DOHH2 (cell line): ENCODE data around the gene SWT1.

Source experiments
- H3F3A ChIP-seq: fragments of 200-600 bp; sonication (generic), shearing (Covaris generic); 2 replicates; pipeline ENCODE4 v1.6.0; 2016; ENCODE audit warnings: antibody characterized with exemption, mild to moderate bottlenecking; ENCODE audit not compliant: control insufficient read depth, insufficient read depth
- H3K27ac ChIP-seq: fragments of 200-600 bp; sonication (generic); 2 replicates; pipeline ENCODE4 v1.5.1; 2014; ENCODE audit warnings: low read depth, mild to moderate bottlenecking, low read length, moderate library complexity
- H3K27me3 ChIP-seq: fragments of 200-600 bp; sonication (generic); 2 replicates; pipeline ENCODE4 v1.6.1; 2014; ENCODE audit warnings: mild to moderate bottlenecking, low read length, mixed read lengths; ENCODE audit not compliant: control insufficient read depth
- H3K36me3 ChIP-seq: fragments of 200-600 bp; sonication (generic); 2 replicates; pipeline ENCODE4 v1.6.1; 2014; ENCODE audit warnings: mild to moderate bottlenecking, low read length, moderate library complexity, mixed read lengths; ENCODE audit not compliant: control insufficient read depth
- H3K4me1 ChIP-seq: fragments of 200-600 bp; sonication (generic); 2 replicates; pipeline ENCODE4 v1.6.1; 2014; ENCODE audit warnings: mild to moderate bottlenecking, low read length, mixed read lengths; ENCODE audit not compliant: control insufficient read depth
- H3K4me2 ChIP-seq: fragments of 200-600 bp; sonication (generic); 2 replicates; pipeline ENCODE4 v1.6.0; 2014; ENCODE audit warnings: mild to moderate bottlenecking, low read length, moderate library complexity
- H3K4me3 ChIP-seq: fragments of 200-600 bp; sonication (generic); 2 replicates; pipeline ENCODE4 v1.5.1; 2014; ENCODE audit warnings: mild to moderate bottlenecking, low read length, mixed read lengths
- H3K79me2 ChIP-seq: fragments of 200-600 bp; sonication (generic); 2 replicates; pipeline ENCODE4 v1.6.1; 2014; ENCODE audit warnings: mild to moderate bottlenecking, low read length, mixed read lengths; ENCODE audit not compliant: control insufficient read depth
- H3K9me2 ChIP-seq: fragments of 200-600 bp; sonication (generic); replicated peaks from 2 replicates; pipeline ENCODE4 v1.6.1; 2014; ENCODE audit warnings: mild to moderate bottlenecking, low read length, mixed read lengths; ENCODE audit not compliant: control insufficient read depth
- H3K9me3 ChIP-seq: fragments of 200-600 bp; sonication (generic); 2 replicates; pipeline ENCODE4 v1.6.1; 2014; ENCODE audit warnings: antibody characterized with exemption, low read length, mixed read lengths; ENCODE audit not compliant: control insufficient read depth, insufficient read depth
- H4K20me1 ChIP-seq: fragments of 200-600 bp; sonication (generic); 2 replicates; pipeline ENCODE4 v1.6.0; 2014; ENCODE audit warnings: low read depth, mild to moderate bottlenecking, antibody characterized with exemption, low read length, moderate library complexity; ENCODE audit not compliant: control insufficient read depth, insufficient read depth
- CTCF ChIP-seq: fragments of 200-600 bp; sonication (generic); IDR thresholded peaks from one replicate; pipeline ENCODE4 v1.5.1; 2014; ENCODE audit warnings: antibody characterized with exemption, mild to moderate bottlenecking, low read depth, low read length; ENCODE audit not compliant: poor library complexity, severe bottlenecking
- EZH2phosphoT487 ChIP-seq: fragments of 200-600 bp; sonication (generic); IDR thresholded peaks from 2 replicates; pipeline ENCODE4 v1.6.1; 2017; ENCODE audit warnings: borderline replicate concordance, mild to moderate bottlenecking, antibody characterized with exemption, low read length, moderate library complexity, mixed read lengths

SWT1 gene

DNA sequence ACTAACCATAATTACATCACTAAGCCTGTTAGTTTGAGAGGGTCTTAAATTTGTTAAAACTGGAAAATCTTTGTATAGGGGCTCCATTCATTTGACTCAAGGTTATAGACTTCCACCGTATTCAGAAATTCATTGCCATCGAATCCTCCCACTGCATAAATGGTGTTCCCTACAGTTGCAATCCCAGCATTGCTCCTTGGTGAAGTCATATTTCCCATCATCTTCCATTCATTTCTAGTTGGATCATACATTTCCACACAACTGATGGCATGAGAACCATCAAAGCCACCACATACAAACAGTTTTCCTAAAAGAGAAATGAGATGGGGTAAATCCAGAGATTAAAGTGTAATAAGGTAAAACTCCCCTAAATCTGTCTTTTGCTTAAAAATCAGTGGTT is 141.0 kb downstream of the SWT1 start:
- Histone ChIP-seq H3K36me3 (peaks cover 94% of the 10 kb centered on the region), H3K79me2 (no peaks in the 10 kb centered on the region)
- TF ChIP-seq EZH2phosphoT487 (no peak), CTCF (no peak)

GRCh38 chr1:185300152-185300551 is 143.2 kb downstream of the SWT1 start:
- H3K9me2 ChIP-seq = no peaks in the 10 kb centered on the region
- peaks cover 3% of the 10 kb centered on the region; the same call in 1 of the 2 replicates for H4K20me1 ChIP-seq
- H3K36me3 ChIP-seq = peaks cover 98% of the 10 kb centered on the region
- peaks cover 11% of the 10 kb centered on the region; the same call in 1 of the 2 replicates for H3F3A ChIP-seq
- no peak overlapping the region for H3K27ac ChIP-seq
- no peaks in the 10 kb centered on the region for H3K79me2 ChIP-seq
- no peaks in the 10 kb centered on the region for H3K4me1 ChIP-seq
- no peak overlapping the region for H3K4me3 ChIP-seq
- no peaks in the 10 kb centered on the region for H3K27me3 ChIP-seq
- H3K9me3 ChIP-seq = no peaks in the 10 kb centered on the region
- no peak for TF ChIP-seq EZH2phosphoT487
- no peak for TF ChIP-seq CTCF
- H3K4me2 ChIP-seq = no peak overlapping the region

More for the DNA sequence above, 141.0 kb downstream of the SWT1 start:
- Histone ChIP-seq H3K9me3 (no peaks in the 10 kb centered on the region), H3K27ac (no peak overlapping the region), H3K4me3 (no peak overlapping the region), H3K4me1 (no peaks in the 10 kb centered on the region), H3K27me3 (no peaks in the 10 kb centered on the region), H4K20me1 (no peaks in the 10 kb centered on the region; the same call in 1 of the 2 replicates), H3K4me2 (no peak overlapping the region), H3K9me2 (no peaks in the 10 kb centered on the region), H3F3A (peaks cover 11% of the 10 kb centered on the region; the same call in 1 of the 2 replicates)

DNA sequence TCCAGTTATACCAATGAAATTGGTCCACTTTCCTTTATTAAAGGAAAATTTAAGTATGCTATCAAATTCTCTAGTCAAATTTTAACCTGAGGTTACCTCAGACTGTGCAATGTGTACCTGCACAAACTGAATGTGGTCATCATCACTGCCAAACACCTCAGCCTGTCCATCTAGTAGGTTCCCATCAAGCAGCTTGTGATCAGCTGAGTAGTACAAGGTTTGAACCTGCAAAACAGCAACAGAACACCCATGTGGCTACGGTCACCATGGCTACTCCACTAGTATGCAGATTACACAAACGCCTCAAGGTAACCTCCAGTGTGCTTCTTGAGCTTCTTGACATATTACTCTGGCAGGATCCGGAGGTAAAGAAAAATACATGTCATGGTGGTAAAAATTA is 148.5 kb downstream of the SWT1 start:
- Histone ChIP-seq H3K36me3 (peaks cover 97% of the 10 kb centered on the region), H3K27ac (no peak overlapping the region), H3K9me2 (no peaks in the 10 kb centered on the region), H3K4me2 (no peak overlapping the region), H3K79me2 (peaks cover 17% of the 10 kb centered on the region), H3F3A (no peaks in the 10 kb centered on the region), H4K20me1 (0 out of 2 replicates have a peak, but pooled peaks cover 3% of the 10 kb centered on the region), H3K4me3 (no peak overlapping the region), H3K27me3 (no peaks in the 10 kb centered on the region), H3K4me1 (no peaks in the 10 kb centered on the region), H3K9me3 (no peaks in the 10 kb centered on the region)
- no peak for TF ChIP-seq CTCF
- TF ChIP-seq EZH2phosphoT487 = no peak
